ENCODE data around the gene PKNOX1.
A peak's percentile ranks its signal among the peaks of the same experiment; 100 is the strongest.
"Not testable (repeated sequence)": the region's sequence is repeated elsewhere in the genome, so short reads cannot be mapped to it uniquely, and the experiment has no call there.

The PKNOX1 gene

DNA sequence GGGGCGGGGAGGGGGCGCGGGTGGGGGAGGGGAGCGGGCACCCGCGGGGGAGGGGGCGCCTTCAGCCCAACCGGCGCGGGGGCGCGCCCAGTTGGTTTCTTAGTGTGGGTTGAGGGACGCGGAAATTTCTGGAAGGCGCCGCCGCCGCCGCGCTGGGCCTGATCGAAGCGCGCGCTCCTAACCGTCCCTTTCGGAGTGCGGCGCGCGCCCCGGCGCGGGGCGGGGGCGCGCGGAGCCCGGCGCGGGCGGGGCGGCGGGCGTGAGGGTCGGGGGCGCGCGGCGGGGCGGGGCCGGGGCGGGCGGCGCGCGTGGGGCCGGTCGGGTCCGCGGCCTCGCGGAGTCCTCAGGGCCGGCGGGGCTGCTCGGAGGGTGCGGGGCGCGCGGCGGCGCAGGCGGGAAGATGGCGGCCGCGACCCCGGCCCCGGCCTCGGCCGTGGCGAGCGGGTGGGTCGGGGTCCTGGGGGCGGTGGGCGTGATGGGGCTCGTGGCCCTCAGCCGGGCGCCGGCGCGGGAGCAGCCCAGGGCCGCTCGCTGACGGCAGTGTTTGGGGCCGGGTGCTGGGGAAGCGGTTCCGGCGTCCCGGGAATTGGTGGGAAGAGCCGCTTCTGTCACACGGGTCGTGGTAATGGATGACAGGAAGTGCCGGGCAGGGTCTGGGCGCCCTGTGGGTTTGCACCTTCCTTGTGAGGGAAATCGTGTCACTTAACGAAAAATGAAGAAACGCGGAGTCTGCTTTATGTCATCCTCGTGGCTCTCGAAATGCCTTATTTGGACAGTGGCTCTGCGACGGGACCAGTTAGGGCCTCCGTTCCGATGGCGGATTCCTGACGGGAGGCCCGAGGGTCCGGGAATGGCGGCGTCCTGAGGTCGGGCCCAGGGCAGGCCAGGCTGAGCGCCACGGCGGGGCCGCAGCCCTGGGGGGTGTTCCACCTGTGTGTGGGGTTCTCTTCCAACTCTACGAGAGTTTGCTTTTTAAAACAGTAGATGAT is 764 bp downstream of the PKNOX1 start:
- H3K36me3 ChIP-seq (ENCODE audit: control insufficient read depth in 1 of 2, insufficient read depth in 2 of 2, low read length in 2 of 2) = no peaks in the 10 kb centered on the region
- peak overlapping the region; percentile 62 to 63 for H3K4me3 ChIP-seq (ENCODE audit: low read depth in 1 of 2, low read length in 2 of 2)
- H3K27me3 ChIP-seq (ENCODE audit: low read depth, low read length) = no peaks in the 10 kb centered on the region
- H3K4me1 ChIP-seq (ENCODE audit: control insufficient read depth in 1 of 2, insufficient read depth in 2 of 2, low read length in 2 of 2) = peaks cover 4 to 13% of the 10 kb centered on the region in 2 donors
- H3K9me3 ChIP-seq (ENCODE audit: control insufficient read depth in 1 of 2, low read length in 2 of 2) = no peaks in the 10 kb centered on the region
- H3K27ac ChIP-seq (ENCODE audit: low read length) = peak overlapping the region; percentile 92

DNA sequence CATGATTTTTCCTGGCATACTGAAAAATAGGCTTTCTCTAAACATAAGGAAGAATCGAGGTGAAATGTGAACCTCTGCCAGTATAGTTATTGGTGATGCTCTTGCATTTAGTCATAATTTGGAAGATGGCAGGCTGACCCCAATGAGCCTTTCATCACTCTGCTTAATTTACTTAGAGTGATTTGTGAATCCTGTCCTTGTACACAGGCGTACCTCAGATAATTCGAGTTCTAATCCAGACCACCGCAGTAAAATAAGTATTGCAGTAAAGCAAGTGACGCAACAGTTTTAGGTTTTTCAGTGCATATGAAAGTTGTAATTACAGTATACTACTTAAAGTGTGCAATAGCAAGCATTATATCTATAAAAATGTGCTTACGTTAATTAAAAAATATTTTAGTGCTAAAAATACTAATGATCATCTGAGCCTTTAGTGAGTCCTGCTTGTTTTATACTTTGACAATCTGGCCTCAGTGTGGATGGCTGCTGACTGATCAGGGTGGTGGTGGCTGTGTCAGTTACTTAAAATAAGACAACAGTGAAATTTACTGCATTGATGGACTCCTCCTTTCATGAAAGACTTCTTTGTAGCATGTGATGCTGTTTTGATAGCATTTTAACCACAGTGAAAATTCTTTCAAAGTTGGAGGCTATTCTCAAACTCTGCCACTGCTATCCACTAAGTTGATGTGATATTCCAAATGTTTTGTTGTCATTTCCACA is 1.7 kb downstream of the PKNOX1 start:
- Histone ChIP-seq H3K9me3 (ENCODE audit: control insufficient read depth in 1 of 2, low read length in 2 of 2) (no peaks in the 10 kb centered on the region), H3K27ac (ENCODE audit: low read length) (peak overlapping the region; percentile 92), H3K36me3 (ENCODE audit: control insufficient read depth in 1 of 2, insufficient read depth in 2 of 2, low read length in 2 of 2) (no peaks in the 10 kb centered on the region), H3K27me3 (ENCODE audit: low read depth, low read length) (no peaks in the 10 kb centered on the region), H3K4me1 (ENCODE audit: control insufficient read depth in 1 of 2, insufficient read depth in 2 of 2, low read length in 2 of 2) (peaks cover 7 to 13% of the 10 kb centered on the region in 2 donors), H3K4me3 (ENCODE audit: low read depth in 1 of 2, low read length in 2 of 2) (peak overlapping the region; percentile 62 to 63)

DNA sequence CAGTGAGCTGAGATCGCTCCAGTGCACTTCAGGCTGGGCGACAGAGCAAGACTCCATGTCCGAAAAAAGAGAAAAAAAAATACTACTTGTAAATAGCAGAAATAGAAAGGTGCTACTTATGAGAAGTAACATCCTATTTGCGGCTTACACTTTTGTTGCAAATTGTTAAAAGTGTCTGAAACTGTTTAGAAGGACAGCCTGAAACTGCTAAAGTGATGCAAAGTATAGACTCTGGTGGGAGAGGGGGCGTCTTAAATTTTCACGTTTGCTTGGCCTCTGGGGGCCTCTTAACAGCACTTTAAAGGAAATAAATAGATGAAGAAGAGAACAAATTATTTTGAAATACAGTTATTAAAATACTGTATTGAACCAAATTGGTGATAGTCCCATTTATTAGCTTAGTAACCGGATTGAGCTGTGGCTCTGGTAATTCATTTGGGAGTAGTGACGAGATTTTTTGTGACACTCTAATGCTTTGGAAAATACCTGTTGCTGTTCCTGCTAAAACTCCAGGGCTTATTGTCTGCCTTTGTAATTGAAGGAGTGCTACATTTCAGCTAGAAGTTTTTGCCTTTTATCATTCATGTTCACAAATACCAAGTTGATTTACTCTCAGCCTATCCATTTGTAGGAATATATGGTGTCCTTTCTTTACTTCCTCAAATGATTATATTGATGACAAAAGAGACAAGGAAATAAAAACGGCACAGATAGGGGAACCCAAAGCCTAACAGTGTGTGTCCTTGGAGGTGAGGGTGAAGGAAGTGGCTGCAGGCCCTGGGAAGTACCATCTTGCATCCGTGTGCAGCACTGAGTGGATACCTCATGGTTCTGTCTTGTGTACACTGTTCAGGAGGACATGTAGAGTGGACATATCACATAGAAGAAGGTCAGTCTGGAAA is 6.2 kb downstream of the PKNOX1 start:
- H3K4me1 ChIP-seq (ENCODE audit: control insufficient read depth in 1 of 2, insufficient read depth in 2 of 2, low read length in 2 of 2) = peaks cover 7 to 9% of the 10 kb centered on the region in 2 donors
- no peaks in the 10 kb centered on the region for H3K36me3 ChIP-seq (ENCODE audit: control insufficient read depth in 1 of 2, insufficient read depth in 2 of 2, low read length in 2 of 2)
- H3K27ac ChIP-seq (ENCODE audit: low read length) = no peak overlapping the region
- no peak overlapping the region for H3K4me3 ChIP-seq (ENCODE audit: low read depth in 1 of 2, low read length in 2 of 2)
- no peaks in the 10 kb centered on the region for H3K9me3 ChIP-seq (ENCODE audit: control insufficient read depth in 1 of 2, low read length in 2 of 2)
- H3K27me3 ChIP-seq (ENCODE audit: low read depth, low read length) = no peaks in the 10 kb centered on the region

DNA sequence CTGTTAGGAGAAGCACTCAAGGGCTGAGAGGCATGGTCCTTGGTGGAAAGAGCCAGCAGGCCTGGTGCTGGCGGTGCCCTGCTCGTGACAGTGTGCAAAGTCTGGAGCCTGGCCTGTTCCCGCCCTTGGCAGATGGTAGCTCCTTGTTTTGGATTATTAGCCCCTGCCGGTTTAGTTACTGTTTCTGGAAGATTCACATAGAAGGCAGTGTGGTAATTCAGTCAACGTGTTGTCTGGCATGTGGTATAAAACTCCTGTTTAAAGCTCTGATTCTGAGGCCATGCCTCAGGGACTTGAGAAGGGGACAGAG is 6.8 kb downstream of the PKNOX1 start:
- Histone ChIP-seq H3K27me3 (ENCODE audit: low read depth, low read length) (no peaks in the 10 kb centered on the region), H3K36me3 (ENCODE audit: control insufficient read depth in 1 of 2, insufficient read depth in 2 of 2, low read length in 2 of 2) (no peaks in the 10 kb centered on the region), H3K4me3 (ENCODE audit: low read depth in 1 of 2, low read length in 2 of 2) (no peak overlapping the region), H3K27ac (ENCODE audit: low read length) (no peak overlapping the region), H3K9me3 (ENCODE audit: control insufficient read depth in 1 of 2, low read length in 2 of 2) (no peaks in the 10 kb centered on the region), H3K4me1 (ENCODE audit: control insufficient read depth in 1 of 2, insufficient read depth in 2 of 2, low read length in 2 of 2) (peaks cover 5 to 7% of the 10 kb centered on the region in 2 donors)

DNA sequence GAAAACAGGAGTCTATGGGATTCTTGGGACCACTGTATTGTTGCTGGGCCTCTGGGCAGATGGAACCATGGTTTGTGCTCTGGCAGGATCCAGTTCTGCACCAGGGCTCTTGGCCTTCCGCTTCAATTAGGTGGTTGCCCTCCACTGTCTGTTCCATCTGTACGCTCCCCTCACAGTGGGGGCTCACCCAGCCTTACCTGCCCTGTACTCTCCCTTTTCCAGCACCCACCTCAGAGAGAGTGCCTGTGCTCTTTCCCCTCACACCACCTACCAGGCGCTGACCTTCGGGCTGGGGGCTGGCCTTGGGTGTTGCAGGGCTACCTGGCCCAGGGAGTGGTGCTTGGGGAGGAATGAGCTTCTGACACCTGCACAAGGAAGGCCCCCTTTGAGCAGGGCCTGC is 7.5 kb downstream of the PKNOX1 start:
- no peak overlapping the region for H3K4me3 ChIP-seq (ENCODE audit: low read depth in 1 of 2, low read length in 2 of 2)
- peaks cover 1 to 5% of the 10 kb centered on the region in 2 donors for H3K4me1 ChIP-seq (ENCODE audit: control insufficient read depth in 1 of 2, insufficient read depth in 2 of 2, low read length in 2 of 2)
- H3K27ac ChIP-seq (ENCODE audit: low read length) = no peak overlapping the region
- no peaks in the 10 kb centered on the region for H3K27me3 ChIP-seq (ENCODE audit: low read depth, low read length)
- no peaks in the 10 kb centered on the region for H3K9me3 ChIP-seq (ENCODE audit: control insufficient read depth in 1 of 2, low read length in 2 of 2)
- H3K36me3 ChIP-seq (ENCODE audit: control insufficient read depth in 1 of 2, insufficient read depth in 2 of 2, low read length in 2 of 2) = no peaks in the 10 kb centered on the region

DNA sequence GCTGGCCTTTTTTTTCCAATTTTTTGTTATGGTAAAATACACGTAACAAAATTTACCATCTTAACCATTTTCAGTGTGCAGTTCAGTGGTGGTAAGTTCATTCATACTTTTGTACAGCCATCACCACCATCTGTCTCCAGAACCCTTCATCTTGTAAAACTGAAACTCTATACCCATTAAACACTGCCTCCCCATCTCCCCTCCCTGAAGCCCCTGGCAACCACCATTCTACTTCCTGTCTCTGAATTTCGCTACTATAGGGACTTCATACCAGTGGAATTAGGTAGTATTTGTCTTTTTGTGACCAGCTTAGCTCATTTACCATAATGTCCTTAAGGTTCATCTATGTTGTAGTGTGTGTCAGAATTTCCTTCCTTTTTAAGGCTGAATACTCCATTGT is 8.7 kb downstream of the PKNOX1 start:
- no peaks in the 10 kb centered on the region for H3K27me3 ChIP-seq (ENCODE audit: low read depth, low read length)
- H3K36me3 ChIP-seq (ENCODE audit: control insufficient read depth in 1 of 2, insufficient read depth in 2 of 2, low read length in 2 of 2) = no peaks in the 10 kb centered on the region
- no peaks in the 10 kb centered on the region for H3K9me3 ChIP-seq (ENCODE audit: control insufficient read depth in 1 of 2, low read length in 2 of 2)
- H3K27ac ChIP-seq (ENCODE audit: low read length) = no peak overlapping the region
- peaks cover 0 to 5% of the 10 kb centered on the region in 2 donors for H3K4me1 ChIP-seq (ENCODE audit: control insufficient read depth in 1 of 2, insufficient read depth in 2 of 2, low read length in 2 of 2)
- no peak overlapping the region for H3K4me3 ChIP-seq (ENCODE audit: low read depth in 1 of 2, low read length in 2 of 2)

DNA sequence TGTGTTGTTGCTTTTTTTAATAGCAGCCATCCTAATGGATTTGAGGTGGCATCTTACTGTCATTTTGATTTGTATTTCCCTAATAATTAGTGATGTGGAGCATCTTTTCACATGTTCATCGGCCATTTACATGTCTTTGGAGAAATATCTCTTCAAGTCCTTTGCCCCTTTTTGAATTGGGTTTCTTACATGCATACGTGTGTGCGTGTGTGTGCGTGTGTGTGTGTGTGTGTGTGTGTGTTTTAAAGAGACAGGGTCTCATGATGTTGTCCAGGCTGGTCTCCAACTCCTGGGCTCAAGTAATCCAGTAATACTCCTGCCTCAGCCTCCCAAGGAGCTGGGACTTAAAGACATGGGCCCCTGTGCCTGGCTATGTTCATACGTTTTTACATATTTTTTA is 9.5 kb downstream of the PKNOX1 start:
- Histone ChIP-seq H3K27me3 (ENCODE audit: low read depth, low read length) (no peaks in the 10 kb centered on the region), H3K4me3 (ENCODE audit: low read depth in 1 of 2, low read length in 2 of 2) (no peak overlapping the region), H3K4me1 (ENCODE audit: control insufficient read depth in 1 of 2, insufficient read depth in 2 of 2, low read length in 2 of 2) (peaks cover 0 to 5% of the 10 kb centered on the region in 2 donors), H3K36me3 (ENCODE audit: control insufficient read depth in 1 of 2, insufficient read depth in 2 of 2, low read length in 2 of 2) (no peaks in the 10 kb centered on the region), H3K9me3 (ENCODE audit: control insufficient read depth in 1 of 2, low read length in 2 of 2) (no peaks in the 10 kb centered on the region), H3K27ac (ENCODE audit: low read length) (no peak overlapping the region)

DNA sequence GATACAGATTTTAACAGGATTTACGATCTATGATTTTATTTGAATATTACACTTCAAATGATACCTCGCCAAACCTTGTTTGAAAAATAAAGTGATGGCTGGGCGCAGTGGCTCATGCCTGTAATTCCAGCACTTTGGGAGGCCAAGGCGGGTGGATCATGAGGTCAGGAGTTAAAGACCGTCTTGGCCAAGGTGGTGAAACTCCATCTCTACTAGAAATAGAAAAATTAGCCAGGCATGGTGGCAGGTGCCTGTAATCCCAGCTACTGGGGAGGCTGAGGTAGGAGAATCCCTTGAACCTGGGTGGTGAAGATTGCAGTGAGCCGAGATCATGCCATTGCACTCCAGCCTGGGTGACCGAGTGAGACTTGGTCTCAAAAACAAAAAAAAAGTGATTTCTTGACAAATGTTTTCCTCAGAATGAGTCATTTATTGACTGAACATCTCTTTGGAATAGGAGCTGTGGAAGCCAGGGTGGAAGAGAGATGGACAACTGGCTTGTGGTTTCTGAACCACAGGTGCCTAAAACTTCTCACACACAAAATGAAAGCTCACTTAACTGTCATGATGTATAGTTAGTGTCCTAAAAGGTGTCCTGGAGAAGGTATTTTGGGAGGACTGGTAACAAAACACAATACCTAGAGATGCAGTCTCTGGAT is 11.9 kb downstream of the PKNOX1 start:
- Histone ChIP-seq H3K4me1 (ENCODE audit: control insufficient read depth in 1 of 2, insufficient read depth in 2 of 2, low read length in 2 of 2) (no peaks in the 10 kb centered on the region), H3K27me3 (ENCODE audit: low read depth, low read length) (no peaks in the 10 kb centered on the region), H3K9me3 (ENCODE audit: control insufficient read depth in 1 of 2, low read length in 2 of 2) (no peaks in the 10 kb centered on the region), H3K36me3 (ENCODE audit: control insufficient read depth in 1 of 2, insufficient read depth in 2 of 2, low read length in 2 of 2) (no peaks in the 10 kb centered on the region), H3K4me3 (ENCODE audit: low read depth in 1 of 2, low read length in 2 of 2) (no peak overlapping the region), H3K27ac (ENCODE audit: low read length) (no peak overlapping the region)

DNA sequence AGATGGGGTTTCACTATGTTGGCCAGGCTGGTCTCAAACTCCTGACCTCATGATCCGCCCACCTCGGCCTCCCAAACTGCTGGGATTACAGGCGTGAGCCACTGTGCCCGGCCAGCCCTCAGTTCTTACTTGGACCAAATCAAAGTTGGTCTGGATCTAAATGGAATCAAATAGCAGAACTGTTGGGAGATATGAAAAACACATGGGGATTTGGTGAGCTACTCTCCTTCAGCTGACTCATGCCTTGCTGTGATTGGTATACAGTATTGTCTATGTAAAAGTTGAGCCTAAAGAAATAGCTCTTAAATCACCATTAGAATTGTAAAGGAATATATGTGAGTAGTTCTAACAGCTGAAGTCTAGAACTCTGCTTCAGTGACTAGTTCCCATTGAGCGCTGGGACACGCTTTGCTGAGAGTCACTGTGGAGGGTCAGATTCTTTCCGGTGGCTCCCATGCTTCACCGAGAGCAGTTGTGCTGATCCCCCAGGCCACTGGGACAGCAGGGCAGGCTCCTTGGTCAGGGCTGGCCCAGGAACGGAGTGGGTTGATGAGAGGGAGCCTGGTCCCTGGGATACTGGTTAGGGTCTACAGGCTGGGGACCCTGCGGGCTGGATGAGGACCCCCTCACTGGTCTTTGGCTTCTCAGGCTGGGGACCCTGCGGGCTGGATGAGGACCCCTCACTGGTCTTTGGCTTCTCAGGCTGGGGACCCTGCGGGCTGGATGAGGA is 14.0 kb downstream of the PKNOX1 start:
- Histone ChIP-seq H3K4me1 (ENCODE audit: control insufficient read depth in 1 of 2, insufficient read depth in 2 of 2, low read length in 2 of 2) (peaks cover 5 to 15% of the 10 kb centered on the region in 2 donors), H3K27me3 (ENCODE audit: low read depth, low read length) (no peaks in the 10 kb centered on the region), H3K9me3 (ENCODE audit: control insufficient read depth in 1 of 2, low read length in 2 of 2) (no peaks in the 10 kb centered on the region), H3K36me3 (ENCODE audit: control insufficient read depth in 1 of 2, insufficient read depth in 2 of 2, low read length in 2 of 2) (no peaks in the 10 kb centered on the region), H3K27ac (ENCODE audit: low read length) (no peak overlapping the region), H3K4me3 (ENCODE audit: low read depth in 1 of 2, low read length in 2 of 2) (no peak overlapping the region)

DNA sequence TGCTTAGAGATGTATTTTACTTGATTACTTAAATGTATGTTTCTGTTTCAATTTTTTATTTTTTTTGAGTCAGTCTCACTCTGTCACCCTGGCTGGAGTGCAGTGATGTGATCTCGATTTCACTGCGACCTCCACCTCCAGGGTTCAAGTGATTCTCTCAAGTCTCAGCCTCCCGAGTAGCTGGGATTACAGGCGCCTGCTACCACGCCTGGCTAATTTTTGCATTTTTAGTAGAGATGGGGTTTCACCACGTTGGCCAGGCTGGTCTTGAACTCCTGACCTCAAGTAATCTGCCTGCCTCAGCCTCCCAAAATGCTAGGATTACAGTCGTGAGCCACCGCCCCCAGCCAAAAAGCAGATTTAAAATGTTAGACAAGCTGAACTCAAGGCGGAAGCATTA is 15.0 kb downstream of the PKNOX1 start:
- not testable (repeated sequence) for H3K9me3 ChIP-seq (ENCODE audit: control insufficient read depth in 1 of 2, low read length in 2 of 2); H3K27ac ChIP-seq (ENCODE audit: low read length); H3K36me3 ChIP-seq (ENCODE audit: control insufficient read depth in 1 of 2, insufficient read depth in 2 of 2, low read length in 2 of 2); H3K27me3 ChIP-seq (ENCODE audit: low read depth, low read length); H3K4me3 ChIP-seq (ENCODE audit: low read depth in 1 of 2, low read length in 2 of 2)
- H3K4me1 ChIP-seq (ENCODE audit: control insufficient read depth in 1 of 2, insufficient read depth in 2 of 2, low read length in 2 of 2) = peaks cover 5 to 15% of the 10 kb centered on the region in 2 donors
